ENCODE data around the gene FCAMR.
"Not testable (repeated sequence)": the region's sequence is repeated elsewhere in the genome, so short reads cannot be mapped to it uniquely, and the experiment has no call there.

The FCAMR gene

DNA sequence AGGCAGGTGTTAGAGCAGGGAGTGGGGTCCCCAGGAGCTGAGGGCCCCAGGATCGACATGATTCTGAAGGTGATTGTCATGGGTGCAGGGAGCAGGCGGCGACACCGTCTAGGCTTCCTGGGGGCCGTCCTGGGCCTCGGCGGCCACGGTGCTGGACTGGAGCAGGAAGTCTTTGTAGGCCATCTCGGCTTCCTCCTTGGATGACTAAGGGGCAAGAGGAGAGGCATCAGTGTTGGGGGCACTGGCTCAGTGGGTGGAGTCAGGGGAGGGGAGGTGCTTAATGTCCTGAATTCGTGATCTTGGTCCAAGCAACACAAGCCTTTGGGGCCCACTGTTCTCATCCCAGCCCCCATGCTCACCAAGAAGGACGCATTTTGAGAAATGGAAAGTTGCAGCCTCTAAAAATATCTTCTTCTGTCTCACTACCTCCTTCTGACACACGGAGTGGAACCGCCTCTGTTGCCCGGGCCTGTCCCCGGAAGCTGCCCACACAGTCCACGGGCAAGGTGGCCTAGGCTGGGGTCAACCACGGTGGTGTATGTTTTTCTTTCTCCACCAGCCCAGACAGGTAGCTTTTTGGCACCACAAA is 40.0 kb downstream of the FCAMR start:
- DNase-seq = peak; percentile 47

DNA sequence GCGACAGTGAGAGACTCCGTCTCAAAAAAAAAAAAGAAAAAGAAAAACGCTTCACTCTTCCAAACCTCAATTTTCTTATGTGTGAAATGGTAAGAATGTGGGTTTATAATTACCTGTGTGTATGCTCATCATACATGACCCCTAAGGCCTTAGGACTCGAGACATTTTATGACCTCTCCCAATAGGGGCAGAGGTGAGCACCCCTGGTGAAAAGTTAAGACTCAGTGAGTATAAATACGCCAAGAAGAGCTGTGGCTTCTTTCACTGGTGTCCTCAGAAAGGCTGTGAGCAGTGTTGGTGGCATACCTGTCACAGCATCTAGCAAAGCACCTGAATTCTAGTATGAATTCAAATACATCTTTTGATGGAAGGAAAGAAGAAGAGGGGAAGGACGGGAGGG is 40.7 kb downstream of the FCAMR start:
- DNase-seq = no peak

DNA sequence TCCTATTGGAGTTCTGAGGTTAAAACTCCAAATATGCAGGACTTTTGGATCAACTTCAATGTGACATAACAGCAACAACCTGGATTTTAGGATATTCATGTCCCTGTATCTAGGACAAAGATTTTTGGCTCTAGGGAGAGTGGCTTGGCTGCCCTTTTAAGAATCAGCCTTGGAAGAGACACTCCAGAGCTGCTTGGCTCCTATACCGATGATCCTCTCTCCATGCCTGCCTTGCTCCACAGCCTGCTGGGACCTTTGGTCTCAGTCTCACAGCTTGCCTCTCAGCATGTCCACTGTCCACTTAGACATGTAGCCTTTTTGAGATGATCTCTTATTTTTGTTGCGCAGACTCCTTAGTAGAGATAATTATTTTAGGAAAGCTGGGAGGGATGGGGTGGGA is 44.0 kb downstream of the FCAMR start:
- DNase-seq = no peak

DNA sequence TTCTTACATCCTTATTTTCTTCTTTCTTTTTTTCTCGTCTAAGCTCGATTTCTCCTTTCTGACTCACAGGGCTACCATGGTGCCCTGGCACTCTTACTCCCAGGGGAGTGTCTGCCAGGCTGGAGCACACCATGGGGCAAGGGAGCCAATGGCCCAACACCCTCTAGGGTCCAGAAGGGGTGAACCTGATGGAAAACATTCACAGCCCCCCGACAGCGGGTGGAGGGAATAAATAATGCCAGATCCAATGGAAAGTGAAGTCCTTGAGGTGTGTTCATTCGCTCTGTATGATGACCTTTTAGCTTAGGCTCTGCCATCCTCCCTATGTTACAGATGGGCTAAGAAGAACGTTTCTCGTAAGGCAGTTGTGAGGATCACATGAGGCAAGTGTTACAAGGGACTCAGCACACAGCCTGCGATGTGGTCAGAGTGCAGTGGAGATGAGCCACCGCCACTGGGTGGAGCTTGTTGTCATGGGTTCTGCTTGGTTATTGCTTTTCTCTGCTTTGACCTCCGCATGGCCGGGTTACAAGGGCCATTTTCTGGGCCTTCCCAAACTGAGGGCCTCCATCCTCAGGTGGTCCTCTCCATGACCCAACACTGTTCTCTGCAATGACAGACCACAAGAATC is 45.0 kb downstream of the FCAMR start:
- DNase-seq = peak; percentile 65

DNA sequence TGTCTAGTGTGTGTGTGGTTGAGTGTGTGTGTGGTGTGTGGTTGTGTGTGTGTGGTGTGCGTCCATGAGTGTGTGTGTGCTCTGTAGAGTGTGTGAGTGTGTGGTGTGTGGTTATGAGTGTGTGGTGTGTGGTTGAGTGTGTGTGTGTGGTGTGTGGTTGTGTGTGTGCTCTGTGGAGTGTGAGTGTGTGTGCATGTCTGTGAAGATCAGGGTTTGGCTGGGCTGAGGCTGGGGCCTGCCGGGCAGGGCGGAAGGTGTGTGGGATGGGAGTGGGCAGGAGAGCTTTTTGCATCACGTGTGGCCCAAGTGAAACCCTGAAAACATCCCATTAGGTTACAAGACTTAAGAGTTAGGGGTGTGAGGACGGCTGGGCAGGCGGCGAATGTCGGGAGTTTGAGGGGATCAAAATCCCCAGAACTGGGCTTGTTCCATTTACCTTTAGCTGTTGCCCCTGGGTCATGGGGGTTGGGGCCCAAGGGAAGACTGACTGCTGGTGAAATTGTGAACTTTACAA is 45.6 kb downstream of the FCAMR start:
- no peak for DNase-seq

DNA sequence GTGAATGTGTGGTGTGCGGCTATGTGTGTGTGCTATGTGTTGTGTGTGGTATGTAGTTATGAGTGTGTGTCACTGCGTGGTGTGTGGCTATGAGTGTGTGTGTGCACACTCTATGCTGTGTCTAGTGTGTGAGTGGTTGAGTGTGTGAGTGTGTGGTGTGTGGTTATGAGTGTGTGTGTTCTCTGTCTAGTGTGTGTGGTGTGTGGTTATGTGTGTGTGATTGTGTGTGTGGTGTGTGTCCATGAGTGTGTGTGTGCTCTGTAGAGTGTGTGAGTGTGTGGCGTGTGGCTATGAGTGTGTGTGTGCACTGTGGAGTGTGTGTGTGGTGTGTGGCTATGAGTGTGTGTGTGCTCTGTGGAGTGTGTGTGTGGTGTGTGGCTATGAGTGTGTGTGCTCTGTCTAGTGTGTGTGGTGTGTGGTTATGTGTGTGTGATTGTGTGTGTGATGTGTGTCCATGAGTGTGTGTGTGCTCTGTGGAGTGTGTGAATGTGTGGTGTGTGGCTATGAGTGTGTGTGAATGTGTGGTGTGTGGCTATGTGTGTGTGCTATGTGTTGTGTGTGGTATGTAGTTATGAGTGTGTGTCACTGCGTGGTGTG is 46.2 kb downstream of the FCAMR start:
- DNase-seq = not testable (repeated sequence)

DNA sequence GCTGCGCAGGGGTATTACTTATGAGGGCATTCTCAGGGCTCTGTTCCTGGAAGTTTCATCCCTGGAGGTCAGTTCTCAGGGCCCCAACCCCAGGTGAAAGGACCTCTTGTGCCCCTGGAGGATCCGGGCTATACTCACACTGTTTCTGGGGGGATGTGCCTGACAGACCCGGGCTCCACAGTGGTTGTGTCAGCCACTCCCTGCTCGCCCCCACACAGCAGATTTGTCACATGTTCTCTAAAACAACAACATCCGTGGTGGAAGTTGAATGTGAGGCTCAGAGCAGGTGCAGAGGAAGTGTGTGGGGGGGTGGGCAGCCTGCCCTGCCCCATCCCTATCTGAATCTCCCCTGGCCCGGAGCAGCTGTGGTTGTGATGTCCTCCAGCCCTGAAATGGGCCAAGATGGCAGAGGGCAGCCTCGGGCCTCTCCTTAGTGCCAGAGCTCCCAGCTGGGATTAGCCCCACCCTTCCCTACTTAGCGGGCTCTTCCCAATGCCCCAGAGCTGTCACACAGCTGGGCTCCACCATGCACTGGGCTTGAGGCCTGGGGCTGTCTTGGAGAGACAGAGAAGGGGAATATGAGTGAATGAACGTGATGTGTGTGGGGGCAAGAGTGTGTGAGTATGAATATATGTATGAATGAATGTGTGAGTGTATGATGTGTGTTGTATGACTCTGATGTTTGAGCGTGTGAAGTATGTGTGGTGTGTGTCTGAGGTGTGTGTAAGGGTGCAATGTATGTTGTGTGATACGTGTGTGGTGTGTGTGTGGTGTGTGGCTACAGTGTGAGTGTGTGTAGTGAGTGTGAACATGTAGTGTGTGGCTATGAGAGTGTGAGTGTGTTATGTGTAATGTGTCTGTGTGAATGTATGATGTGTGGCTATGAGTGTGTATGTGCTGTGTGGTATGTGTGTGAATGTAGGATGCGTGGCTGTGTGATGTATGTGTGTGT is 47.0 kb downstream of the FCAMR start:
- DNase-seq = peak; percentile 75

DNA sequence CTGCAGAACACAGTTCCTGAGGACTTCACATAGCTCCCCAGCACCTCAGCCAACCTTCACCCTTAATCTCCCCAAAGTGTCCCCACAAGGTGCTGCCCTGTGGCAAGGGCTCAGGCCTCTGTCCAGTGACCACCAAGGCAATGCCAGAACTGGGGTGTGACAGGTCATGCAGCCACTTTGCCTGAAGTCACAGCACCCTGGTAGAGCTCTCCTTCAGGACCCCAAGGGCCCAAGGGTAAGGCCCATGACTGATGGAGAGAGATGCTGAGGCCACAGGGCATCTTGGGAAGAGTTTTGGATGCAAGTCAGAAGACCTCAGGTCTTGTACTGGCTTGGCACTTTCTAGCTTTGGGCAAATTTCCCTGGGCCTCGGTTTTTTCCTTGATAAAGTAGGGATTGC is 47.7 kb downstream of the FCAMR start:
- DNase-seq = no peak

DNA sequence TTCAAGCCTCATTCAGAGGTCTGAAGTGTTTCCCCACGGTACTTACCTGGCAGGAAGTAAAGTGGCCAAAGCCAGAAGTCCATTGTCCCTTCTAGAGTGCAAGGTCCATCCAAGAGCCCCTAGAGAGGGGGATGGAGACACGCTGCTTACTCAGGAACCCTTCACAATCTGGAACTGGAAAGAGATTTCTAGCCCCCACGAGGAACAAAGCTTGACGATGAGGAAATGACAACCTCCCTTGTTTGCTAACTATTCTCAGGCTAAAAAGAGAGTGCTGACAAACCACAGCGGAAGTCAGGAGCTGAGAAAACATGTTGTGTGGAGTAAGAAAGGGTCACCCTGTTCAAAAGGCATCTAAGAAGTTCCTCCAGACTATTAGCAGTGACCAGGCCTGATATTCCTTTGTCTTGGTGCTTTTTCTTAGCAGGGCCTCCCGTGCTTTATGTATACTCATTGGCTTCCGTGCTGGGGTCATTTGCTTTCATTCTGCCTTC is 48.4 kb downstream of the FCAMR start, which contains the start of gene FCMR:
Gene FCMR (minus strand): TSS at position 170 of the 494 bp plus-strand sequence. CDS start 87 bp downstream, at position 83.
- DNase-seq = no peak

DNA sequence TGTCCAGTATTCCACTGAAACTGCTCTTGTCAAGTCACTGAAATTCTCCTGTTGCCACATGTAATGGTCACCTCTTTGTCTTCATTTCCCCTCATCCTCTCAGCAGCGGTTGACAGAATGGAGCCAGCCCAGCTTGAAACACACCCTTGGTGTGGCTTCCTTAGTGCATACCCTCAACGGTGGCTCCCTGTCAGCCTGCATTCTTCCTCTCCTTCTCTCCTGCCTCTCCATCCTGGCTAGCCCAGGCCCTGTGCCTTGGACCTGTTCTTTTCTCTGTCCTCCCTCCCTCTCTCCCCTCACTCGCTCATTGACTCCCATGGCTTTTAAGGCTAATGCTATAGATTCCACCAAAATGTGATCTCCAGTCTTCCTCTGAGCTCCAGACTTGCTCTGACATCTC is 52.2 kb downstream of the FCAMR start:
- DNase-seq = no peak

DNA sequence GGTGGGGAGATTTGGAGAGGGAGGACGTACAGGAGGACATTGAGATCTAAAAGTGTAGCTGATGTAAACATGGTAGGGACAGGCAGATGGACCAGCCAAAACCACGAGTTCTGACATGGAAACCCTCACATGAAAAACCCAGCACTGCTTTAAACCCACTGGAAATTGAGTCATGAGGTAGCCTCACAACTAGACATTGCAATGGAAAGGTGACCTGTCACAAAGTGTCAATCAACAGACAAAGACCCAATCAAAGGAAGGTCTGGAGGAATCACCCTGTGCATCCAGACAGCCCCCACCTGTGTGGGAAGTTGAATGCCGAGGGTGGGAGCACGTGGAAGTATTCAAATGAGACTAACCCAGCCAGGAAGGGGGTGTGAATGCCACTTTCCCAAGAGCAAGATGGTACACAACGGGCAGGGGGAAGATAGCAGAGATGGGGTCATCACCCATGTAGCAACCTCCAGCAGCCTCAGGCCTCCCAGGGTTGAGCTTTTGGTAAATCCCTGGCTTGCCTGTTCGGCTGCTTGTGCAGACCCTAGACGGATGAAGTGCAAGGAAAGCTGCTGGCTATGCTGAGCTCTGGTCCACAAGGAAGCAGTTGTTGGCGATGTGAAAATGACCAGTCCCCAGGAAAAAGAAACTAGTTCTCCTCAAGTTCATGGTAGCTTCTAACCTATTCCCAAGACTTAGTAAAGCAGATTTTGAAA is 54.1 kb downstream of the FCAMR start:
- DNase-seq = no peak

DNA sequence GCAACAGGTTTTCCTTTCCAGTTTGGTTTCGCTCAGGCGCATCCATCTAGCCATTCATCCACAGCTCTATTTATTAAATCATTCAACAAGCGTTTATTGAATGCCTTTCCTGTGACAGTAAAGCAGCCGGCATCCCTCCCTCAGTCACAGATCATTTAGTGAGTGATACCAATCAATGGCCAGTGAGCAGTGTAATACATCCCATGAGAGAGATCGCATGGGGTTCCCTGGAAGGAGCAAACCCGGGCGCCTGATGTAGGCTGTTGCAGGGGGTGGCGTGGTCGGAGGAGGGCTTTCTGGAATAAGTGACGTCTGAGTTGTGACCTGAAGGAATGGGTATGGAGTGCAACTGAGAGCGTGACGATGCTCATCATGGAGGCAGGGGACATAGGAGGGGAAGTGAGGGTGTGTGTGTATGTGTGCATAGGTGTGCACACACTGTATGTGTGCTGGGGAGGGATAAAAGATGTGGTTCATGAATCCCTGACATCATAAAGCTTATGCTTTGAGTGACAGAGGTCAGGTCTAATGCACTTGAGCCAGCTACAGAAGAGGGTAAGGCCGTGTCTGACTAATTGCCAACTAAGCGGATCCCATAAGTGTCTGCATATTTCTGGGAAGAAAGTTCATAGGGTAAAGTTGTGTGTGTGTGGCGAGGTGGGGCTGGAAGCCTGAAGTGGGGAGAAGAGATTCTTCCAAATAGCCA is 55.1 kb downstream of the FCAMR start:
- no peak for DNase-seq

DNA sequence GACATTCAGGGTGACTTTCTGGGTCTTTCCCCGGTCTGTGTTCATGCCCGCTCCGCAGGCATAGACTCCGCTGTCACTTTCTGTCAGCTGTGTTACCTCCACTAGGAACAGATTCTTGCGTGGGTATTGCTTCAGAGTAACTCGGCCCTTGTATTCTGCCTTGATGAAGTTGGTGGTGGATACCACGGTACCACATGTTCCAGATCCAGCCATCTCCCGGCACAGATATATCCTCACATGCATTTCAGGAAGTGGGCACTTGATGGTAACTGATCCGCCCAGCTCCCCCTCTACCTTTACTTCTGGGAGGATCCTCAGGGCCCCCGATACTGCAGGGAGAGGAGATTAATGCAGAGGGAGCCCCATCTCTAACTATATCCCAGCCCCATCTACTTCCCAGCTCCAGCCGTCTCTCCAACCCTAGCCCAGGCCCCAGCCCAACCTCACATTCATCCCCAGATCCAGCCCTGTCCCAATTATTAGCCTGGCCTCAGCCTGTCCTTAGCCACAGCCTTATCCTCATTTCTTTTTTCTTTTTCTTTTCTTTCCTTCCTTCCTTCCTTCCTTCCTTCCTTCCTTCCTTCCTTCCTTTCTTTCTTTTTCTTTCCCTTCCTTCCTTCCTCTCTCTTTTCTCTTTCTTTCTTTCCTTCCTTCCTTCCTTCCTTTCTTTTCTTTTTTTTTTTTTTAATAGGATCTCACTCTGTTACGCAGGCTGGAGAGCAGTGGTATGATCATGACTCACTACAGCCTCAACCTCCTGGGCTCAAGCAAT is 56.3 kb downstream of the FCAMR start:
- DNase-seq = no peak

DNA sequence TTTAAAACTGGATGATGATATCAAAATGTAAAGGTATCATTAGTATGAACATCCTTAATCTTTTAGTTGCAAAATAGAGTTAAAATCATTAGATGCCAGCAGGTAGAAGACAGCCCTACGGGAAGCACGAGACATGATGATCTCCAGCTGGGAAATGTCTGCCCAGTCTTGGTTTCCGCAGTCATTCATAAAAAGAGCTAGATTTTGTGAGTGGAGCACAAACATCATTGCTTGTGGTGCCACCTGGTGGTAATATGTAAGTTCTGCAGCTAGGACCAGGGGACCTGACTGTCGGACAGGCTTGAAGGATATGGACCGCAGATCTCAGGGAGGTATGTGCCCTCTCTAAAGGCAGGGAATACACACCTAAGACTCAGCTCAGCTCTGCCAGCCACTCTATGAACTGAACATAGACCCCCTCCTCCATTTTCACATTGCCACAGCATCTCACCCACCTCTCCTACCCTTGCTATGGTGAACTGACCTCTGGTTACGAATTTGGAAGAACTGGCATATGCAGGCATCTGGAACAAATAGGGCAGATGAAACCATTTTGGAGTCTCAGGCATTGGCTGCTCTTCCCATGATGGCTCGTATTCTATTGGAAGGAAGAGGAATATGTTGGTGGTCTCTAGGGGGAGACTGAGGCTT is 57.7 kb downstream of the FCAMR start:
- DNase-seq = peak; percentile 51

DNA sequence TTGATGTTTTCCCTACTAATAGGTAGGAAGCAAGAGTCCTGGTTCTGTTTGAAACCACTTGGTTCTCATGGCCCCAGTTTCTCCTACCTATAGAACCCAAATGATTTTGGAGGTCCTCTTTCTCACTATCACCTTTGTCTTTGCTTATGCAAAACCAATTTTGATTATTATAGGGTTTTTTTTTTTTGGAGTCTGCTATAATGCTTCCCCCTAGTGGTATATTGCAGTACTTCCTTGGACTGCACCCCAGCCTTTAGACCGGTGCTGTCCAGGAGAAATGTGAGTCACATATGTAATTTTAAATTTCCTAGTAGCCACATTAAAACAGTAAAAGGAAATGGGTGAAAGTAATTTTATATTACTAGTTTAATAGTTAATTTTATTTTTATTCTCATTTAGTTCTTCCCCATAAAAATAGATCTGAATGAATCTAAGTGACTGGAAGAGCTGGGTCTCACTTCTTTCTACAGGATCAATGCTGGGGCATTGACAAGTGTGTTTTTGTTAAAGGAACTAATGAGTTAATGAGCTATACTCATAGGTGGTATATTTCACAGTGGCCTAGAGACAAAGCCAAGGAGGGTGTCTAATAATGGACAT is 59.1 kb downstream of the FCAMR start:
- no peak for DNase-seq

DNA sequence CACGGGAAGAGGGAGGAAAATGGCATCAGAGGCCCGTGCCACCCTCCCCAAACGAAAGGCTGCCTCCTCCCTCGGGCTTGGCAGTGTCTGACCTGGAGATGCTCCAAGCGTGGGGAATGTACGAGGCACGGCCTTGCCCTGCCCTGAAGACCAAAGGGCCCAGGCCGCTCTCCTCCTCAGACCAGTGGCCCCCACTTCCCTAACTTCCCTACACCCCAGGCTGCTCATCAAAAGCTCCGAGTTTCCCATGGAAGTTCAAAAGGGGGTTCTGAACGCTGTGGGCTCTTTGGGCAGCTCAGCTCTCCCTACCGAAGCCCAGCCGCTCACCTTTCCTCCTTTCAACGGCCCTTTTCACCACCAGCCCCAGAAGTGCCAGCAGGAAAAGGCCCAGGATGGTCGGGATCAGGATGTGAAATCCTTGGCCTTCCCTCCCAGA is 60.4 kb downstream of the FCAMR start:
- DNase-seq = no peak

DNA sequence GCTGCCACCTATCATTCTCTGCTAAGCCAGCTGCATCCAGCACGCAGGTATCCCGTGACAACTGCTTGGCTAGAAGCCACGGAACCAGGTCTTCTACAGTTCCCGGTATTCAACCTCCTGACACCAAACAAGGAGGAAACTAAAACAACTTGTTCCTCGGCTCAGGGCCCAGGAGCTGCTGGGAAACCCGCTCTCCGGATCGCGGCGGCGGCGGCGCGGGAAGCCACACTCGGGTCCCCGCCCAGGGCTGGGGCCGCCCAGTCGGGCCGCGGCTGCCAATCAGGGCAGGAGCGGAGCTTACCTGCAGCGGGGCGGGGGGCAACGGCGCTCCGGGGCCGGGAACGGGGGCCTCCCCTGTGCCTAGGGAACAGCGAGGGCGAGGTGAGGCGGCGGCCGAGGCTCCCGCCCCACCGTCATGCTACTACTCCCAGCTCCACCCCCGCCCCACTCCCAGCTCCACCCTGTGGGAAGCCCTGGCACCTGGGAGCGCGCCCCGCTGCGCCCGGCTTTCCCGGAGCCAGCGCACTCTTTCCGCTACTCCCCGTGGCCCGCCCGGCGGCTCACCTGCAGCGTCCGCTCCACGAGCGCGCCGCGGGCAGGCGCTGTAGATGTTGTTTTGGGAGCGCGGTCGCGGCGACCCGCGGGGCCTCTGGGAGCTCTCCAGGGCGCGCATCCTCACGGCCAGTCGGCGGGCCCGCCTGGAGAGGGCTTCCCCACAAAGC is 60.9 kb downstream of the FCAMR start:
- DNase-seq = peak; percentile 52

DNA sequence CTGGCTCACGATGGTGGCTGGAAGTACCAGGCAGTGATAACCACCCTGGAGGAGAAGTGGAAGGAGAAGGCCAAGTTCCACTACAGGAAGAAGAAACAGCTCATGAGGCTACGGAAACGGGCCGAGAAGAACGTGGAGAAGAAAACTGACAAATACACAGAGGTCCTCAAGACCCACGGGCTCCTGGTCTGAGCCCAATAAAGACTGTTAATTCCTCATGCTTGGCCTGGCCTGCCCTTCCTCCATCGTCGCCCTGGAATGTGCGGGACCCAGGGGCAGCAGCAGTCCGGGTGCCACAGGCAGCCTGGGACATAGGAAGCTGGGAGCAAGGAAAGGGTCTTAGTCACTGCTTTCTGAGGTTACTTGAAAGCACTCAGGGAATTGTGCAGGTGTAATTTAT is 62.2 kb downstream of the FCAMR start:
- DNase-seq = no peak
